GM18867 (cell line): Measurements from ENCODE around the gene FBXO27.
"Not testable (repeated sequence)": the region's sequence is repeated elsewhere in the genome, so short reads cannot be mapped to it uniquely, and the experiment has no call there.

ENCODE experiments used
- ATAC-seq: cut with Tn5 transposase; IDR thresholded peaks from one replicate; pipeline ENCODE4 v1.9.1; 2021; ENCODE audit warnings: mild to moderate bottlenecking, moderate library complexity; ENCODE audit not compliant: unreplicated experiment

FBXO27 gene

DNA sequence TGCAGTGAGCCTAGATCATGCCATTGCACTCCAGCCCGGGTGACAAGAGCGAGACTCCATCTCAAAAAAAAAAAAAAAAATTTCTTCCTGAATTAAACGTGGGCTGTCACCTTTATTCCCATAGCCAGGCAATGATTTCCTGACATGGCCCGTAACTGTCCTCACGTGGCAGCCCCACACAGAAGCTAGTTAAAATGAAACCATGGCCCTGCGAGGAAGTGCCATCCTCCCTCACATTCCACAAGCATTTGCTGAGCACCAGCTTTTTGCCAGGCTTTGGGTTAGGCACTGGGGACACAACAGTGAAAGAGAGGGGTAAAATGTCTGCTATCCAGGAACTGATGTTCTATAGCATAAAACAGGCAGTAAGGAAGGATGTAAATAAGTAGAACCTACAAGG is 13.2 kb upstream of the FBXO27 start:
- no peak for ATAC-seq

DNA sequence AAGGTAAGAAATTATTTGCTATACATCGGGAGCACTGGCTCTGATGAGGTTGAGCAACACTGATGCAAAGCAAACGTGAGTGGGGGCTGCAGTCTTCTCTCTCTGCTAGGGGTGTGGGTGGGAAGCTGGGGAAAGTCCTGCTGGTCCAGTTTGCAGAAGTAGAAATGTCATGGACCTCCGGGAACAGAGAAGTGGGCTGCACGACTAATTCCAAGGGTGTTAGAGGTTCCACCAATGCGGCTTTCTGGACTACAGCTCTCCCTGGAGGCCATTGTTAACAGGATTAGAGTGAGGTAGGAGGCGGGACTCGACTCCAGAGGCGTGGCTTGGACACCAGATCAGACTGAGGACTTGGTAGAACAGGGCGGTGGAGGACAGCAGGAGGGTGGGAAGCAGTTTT is 5.7 kb upstream of the FBXO27 start:
- ATAC-seq = no peak

DNA sequence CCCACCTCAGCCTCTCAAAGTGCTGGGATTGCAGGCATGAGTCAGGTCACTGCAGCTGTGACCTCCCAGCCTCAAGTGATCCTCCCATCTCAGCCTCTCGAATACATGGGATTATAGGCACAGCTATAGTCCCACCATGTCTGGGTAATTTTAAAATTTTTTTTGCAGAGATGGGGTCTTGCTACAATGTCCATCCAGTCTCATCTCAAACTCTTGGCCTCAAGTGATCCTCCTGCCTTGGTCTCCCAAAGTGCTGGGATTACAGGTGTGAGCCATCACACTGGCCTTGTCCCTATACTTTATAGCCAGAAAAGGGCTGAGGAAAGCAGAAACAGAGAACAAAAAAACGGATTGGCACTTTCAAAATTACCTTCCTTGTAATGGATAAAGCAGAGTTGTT is 4.8 kb upstream of the FBXO27 start:
- ATAC-seq = no peak

DNA sequence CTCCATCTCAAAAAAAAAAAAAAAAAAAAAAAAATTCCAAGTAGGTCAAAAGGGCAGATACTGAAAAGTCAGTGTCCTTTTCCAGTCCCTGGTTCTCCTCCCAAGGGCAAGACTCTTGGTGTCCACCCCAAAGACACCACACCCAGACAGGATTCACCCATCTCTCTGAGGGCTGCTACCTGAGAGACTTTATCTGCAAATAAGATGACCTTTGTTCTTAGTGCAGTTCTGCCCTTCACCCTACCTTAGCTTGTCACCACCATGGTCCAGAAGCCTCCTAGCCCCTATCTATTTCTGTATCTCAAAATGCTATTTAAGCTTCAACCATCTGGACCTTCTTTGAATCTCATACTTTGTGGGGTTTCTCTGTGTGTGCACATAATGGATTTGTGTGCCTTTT is 4.2 kb upstream of the FBXO27 start:
- ATAC-seq = no peak

DNA sequence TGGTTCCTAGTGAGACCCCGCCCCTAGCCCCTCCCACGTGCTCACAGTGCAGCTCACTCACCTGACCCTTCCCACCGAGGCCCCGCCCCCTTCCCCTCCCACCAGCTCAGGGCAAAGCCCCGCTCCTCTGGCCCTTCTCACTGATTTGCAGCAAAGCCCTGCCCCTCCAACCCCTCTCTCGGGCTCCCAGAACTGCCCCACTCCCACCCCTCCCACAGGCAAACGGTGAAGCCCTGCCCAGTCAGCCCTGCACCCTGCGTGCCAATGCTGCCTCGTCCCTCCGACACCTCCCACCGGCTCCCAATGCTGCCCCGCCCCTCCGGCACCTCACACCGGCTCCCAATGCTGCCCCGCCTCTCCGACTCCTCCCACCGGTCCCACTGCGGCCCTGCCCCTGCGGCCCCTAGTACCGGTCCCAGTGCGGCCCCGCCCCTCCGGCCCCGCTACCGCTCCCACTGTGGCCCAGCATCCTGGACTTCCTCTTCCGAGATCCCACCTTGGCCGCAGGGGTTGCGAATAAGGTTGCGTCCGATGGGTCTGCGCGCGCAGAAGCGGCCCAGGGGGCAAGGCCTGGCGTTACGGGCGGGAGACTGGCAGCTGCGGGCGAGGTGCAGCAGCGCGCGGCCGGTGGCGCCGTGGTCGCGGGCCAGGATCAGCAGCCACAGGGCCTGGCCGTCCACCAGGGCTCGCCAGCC is 834 bp downstream of the FBXO27 start:
- peak; percentile 58 for ATAC-seq

DNA sequence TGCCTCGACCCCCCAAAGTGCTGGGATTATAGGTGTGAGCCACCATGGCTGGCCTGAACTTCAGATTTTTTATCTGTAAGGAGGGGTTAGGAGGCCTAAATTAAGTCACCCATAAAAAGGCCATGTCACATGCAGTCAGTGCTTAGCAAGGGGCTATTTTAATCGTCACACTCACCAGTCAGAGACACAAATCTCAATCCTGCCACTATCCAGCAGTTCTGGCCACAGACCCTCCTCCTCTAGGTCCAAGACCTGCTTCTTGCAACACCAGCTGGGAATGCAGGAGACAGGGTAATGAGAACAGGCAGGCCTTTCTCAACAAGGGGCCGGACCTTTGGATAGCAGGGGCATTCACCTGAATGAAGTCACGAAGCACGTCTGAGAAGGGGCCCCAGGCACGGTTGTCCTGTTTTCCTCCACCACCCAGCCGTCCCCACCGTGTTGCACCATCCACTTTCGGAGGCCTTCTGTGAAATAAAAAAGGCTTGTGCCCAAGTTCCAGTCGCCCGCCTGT is 1.4 kb downstream of the FBXO27 start:
- ATAC-seq = no peak

DNA sequence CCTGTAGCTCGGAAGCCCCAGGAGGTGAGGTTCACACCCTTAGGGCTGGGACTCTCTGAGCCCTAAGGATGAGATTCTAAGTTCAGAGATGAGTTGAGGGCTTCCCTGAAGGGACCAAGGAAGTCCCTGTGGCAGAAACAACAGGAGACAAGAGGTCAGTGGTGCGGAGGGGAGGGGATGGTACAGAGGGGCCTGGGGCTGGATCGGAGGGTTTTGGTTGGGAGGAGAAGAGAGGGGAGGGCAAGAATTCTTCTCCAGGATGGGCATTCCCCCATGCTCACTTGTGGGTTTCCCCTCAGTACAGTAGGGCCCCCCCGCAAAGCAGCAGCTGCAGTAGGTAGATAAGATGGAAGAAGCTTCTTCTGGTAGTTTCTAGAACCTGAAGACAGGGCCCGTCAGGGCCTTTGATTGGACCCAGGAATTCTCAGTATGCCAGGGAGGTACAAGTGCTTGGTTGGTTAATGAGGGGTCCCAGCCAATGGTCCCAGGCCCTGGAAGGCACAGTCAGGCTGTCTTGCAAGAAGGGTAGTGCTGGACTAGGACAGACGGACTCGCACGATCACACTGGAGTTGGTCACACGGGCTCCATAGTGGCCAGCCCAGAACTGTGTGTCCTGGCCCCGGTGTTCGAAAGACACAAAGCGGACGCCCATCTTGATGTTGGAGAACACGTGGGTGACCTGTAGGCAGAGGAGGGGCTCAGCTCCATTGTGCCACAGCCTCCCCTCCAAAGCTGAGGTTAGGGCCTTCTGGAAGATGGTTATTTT is 7.3 kb downstream of the FBXO27 start:
- no peak for ATAC-seq

DNA sequence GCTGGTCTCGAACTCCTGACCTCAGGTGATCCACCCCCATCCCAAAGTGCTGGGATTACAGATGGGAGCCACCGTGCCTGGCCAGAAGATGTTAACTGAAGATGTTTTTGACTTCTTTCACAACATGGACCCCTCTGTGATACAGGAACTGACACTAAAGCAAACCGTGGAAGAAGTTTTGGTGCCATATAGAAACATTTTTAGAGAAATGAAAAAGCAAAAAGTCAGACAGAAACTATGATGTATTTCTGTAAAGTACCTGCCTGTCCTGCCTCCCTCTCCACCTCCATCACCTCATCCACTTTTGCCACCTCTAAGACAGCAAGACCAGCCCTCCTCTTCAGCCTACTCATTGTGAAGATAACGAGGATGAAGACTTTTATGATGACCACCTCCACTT is 11.3 kb downstream of the FBXO27 start:
- no peak for ATAC-seq

DNA sequence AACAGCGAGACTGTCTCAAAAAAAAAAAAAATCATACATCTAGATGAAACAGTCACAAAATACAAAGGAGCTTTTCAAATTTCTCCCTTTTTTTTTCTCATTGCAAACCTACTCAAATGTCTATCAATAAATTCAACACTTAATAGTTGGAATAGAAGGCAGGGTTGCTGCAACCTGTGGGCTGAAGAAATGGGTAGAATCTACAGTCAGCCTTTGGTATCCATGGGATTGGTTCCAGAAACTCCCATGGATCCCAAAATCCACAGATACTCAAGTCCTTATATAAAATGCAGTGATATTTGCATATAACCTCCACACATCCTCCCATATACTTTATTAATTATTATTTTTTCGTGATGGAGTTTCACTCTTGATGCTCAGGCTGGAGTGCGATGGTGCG is 14.7 kb downstream of the FBXO27 start:
- no peak for ATAC-seq

DNA sequence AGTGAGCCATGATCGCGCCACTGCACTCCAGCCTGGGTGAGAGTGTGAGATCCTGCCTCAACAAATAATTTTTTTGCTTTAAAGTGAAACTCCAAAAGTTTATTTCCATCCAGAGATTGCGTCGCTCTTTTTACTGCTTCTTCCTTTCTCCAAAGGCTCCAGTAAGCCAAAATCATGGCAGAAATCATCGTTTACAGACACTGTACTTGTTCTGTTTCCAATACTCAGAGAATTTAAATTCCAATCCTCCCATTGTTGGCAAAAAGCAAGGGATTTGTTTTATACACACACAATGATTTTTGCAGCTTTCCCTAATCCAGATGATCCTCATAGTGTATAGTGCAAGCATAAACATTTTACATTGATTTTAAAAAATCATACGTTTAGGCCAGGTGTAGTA is 15.3 kb downstream of the FBXO27 start:
- ATAC-seq = no peak

DNA sequence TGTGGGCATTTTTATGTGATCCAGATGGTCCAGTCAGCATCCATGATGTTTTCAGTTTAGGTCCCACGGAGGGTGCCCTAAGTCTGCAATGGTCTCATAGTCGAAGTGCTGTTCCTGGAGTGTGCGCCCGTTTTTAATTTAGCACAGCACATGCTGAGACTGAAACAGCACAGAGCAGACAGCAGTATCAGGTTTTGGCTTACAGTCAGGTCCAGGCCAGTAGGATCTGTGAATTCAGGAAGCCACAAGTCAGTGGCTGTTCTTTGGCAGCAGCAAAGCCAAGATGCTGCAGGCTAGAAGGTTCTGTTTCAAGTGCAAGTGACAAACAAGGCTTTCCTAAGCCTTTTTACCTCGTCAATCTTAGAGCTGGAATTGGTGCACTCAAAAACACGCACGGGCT is 18.3 kb downstream of the FBXO27 start:
- no peak for ATAC-seq

DNA sequence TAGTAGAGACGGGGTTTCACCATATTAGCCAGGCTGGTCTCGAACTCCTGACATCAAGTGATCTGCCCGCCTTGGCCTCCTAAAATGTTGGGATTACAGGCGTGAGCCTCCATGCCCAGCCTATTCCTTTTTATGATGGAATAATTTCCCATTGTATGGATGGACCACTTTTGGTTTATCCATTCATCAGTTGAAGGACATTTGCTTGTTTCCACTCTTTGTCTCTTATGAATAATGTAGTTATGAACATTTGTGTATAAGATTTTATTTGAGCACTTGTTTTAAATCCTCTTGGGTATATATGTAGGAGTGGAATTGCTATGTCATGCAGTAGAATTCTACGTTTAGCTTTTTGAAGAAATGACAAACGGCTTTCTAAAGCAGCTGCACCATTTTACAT is 23.3 kb downstream of the FBXO27 start:
- ATAC-seq = no peak

DNA sequence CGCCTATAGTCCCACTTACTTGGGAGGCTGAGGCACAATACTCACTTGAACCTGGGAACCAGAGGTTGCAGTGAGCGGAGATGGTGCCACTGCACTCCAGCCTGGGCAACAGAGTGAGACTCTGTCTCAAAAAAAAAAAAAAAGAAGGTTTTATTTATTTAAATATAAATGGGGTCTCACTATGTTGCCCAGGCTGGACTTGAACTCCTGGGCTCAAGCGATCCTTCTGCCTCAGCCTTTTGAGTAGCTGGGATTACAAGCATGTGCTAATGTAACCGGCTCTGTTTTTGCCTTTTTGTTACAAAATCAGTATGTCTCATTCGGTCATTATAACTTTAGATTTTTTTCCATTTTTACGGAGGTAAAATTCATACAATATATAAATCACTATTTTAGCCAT is 24.2 kb downstream of the FBXO27 start:
- ATAC-seq = no peak

DNA sequence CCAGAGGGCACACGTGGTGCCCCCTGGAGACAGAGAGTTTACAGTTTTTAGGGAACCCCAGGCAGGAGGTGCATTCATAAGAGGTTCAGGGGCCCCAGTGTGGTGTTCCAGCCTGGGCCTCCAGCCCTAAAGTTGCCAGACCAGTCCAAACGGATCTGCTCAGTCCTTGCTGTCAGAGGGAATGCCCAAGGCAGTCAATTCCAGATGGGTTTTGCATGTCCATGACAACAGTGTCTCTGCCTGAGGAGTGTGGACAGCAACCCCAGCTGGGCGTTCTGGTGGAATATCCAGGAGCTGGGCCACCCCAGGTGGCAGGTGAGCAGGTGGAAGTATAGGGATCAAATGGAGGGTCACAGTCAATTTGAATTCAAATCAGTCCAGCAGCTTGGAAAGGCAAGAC is 25.3 kb downstream of the FBXO27 start:
- no peak for ATAC-seq

DNA sequence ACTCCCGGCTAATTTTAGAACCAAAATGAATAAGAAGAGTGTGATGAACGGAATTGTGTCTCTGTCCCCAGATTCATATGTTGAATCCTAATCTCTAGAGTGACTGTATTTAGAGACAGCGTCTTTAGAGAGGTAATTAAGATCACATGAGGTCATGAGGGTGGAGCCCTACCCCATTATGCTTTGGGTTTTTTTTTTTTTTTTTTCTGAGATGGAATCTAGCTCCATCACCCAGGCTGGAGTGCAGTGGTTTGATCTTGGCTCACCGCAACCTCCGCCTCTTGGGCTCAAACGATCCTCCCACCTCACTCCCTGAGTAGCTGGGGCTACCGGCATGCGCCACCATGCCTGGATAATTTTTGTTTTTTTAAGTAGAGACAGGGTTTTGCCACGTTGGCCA is 27.9 kb downstream of the FBXO27 start:
- no peak for ATAC-seq

DNA sequence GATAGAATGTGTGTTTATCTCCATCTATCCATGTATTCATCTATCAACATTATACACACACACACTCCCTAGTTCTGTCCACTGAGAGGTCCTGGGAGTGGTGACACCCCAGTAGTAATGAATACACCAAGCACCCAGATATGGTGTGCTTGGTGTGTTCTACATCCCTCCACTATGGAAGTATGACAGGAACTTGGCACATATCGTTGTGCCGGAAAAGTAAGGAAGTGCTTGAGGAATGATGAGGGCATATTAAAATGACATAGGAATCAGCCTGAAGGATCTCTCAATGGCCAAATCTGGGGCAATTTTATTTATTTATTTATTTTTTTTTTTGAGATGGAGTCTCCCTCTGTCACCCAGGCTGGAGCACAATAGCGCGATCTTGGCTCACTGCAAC is 28.6 kb downstream of the FBXO27 start:
- ATAC-seq = no peak

DNA sequence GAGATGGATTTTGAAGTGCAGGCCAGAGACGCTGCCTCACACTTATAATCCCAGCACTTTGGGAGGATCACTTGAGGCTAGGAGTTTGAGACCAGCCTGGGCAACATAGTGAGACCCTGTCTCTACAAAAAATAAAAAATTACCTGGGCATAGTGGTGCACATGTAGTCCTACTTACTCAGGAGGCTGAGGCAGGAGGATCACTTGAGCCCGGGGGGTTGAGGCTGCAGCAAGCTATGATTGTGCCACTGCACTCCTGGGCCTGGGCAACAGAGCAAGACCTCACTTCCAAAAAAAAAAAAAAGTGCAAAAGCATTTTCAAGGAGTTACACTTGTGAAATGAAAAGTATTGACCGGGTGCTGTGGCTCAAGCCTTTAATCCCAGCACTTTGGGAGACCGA is 29.2 kb downstream of the FBXO27 start:
- no peak for ATAC-seq

DNA sequence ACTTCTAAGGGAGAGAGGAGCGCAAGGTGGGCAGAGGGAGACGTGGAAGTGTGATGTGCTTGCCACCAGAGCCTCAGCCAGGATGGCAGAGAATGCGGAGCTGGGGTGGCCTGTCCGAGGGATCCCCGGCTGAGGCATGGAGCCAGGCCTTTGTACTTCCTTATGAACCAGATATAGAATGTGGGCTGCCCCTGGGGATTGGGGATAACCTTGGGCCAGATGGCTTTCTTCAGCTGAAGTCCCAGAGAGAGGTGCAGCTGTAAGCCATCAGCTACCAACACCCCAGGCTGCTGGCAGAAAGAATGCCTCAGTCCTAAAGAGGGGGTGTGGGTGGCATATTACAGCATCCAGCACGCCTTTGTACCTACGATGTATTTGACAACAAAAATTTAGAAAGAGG is 31.3 kb downstream of the FBXO27 start:
- no peak for ATAC-seq

DNA sequence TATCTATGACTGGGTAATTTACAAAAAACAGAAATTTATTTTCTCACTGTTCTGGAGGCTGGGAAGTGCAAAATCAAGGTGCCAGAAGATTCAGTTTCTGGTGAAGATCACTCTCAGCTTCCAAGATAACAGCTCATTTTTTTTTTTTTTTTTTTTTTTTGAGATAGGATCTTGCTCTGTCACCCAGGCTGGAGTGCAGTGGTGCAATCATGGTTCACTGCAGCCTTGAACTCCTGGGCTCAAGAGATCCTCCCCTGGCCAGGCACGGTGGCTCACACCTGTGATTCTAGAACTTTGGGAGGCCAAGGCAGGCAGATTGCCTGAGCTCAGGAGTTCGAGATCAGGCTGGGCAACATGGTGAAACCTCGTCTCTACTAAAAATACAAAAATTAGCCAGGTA is 34.8 kb downstream of the FBXO27 start:
- ATAC-seq = not testable (repeated sequence)

DNA sequence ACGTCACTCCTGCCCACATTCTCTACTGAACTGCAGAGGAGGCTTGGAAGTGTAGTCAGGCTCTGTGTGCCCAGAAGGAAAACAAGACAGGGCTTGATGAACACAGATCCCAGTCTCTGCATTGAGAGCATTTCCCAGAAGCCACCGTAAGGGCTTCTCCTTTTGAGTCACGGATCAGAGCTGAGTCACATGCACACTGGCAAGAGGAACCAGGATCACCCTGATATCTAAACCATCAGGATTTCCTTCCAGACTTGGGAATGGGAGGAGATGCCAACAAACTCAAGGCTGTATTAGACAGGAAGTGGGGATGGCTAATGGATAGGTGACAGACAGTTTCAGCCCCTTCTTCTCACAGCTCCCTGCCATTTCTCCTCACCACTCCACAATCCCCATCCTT is 39.1 kb downstream of the FBXO27 start:
- no peak for ATAC-seq

DNA sequence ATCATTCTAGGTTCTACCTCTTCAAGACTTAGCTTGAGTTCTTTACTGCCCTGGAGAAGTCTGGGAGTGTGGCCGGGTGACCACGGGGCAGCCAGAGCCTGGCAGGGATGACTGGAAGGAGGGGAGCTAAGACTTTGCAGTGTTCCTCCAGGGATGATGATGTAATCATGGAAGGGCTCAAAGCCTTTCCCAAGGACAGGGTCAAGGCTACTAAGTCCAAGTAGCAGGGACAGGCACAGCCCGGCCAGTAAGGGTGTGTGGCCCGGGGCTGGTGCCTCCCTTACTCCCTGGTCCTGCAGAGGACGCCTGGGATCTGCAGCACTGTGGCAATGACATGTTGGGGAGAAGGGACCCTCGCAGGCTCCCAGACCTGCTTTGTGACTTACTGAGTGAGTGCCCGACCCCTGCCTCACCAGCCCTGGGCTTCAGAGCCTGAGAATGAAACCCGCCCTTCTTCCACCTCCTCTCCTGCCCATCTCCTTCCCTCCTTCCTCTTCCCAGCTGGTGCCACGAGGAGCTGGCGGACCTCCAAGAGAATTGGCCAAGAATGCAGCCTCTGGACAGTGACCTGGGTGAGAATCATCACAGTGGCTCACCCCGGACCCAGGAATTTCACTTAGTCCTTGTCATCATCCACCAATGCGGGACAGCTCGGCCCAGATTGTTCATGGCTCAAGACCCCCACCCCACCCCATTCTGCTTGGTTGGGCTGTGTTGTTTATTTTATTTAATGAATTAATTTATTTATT is 41.2 kb downstream of the FBXO27 start:
- no peak for ATAC-seq

DNA sequence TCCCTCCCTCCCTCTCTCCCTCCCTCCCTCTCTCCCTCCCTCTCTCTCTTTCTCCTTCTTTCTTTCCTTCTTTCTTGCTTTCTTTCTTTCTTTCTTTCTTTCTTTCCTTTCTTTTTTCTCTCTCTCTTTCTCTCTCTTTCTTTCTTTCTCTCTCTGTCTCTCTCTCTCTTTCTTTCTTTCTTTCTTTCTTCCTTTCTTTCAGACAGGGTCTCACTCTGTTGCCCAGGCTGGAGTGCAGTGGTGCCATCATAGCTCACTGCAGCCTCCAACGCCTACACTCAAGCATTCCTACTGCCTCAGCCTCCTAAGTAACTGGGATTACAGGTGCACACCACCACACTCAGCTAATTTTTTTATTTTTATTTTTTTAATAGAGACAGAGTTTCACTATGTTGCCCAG is 42.7 kb downstream of the FBXO27 start:
- not testable (repeated sequence) for ATAC-seq
